Panc1 (cell line): ENCODE measurements around the gene FRMD5.

Source experiments
- CTCF ChIP-seq: fragments of 450-650 bp; IDR thresholded peaks from 2 replicates; pipeline ENCODE4 v1.5.1; 2017; ENCODE audit warnings: mild to moderate bottlenecking
- POLR2AphosphoS5 ChIP-seq: IDR thresholded peaks from 2 replicates; pipeline ENCODE4 v1.6.1; 2012; ENCODE audit warnings: mild to moderate bottlenecking, low read depth, low read length, moderate library complexity
- REST ChIP-seq, 2 experiments: IDR thresholded peaks; 2 replicates each; pipeline ENCODE4 v1.6.1; 2011 to 2012; ENCODE audit warnings: low read depth in 2 of 2, control low read depth in 1 of 2, low read length in 1 of 2, mild to moderate bottlenecking in 1 of 2, moderate library complexity in 1 of 2; ENCODE audit not compliant: insufficient read depth in 1 of 2
- SIN3A ChIP-seq: IDR thresholded peaks from 2 replicates; pipeline ENCODE4 v1.6.1; 2012; ENCODE audit warnings: low read depth, mild to moderate bottlenecking, low read length, moderate library complexity, borderline replicate concordance; ENCODE audit not compliant: insufficient read depth
- TCF7L2 ChIP-seq: IDR thresholded peaks from 2 replicates; pipeline ENCODE4 v1.6.1; 2011; ENCODE audit warnings: mild to moderate bottlenecking, low read depth, low read length, inconsistent platforms

GRCh38 chr15:44159492-44159891, 35.6 kb downstream of the FRMD5 start:
- no peak for TF ChIP-seq CTCF
- TF ChIP-seq REST (IDR thresholded peaks at IDR 0.05; ENCODE audit: insufficient read depth in 1 of 2, low read depth in 2 of 2, low read length in 1 of 2) = no peak
- no peak for TF ChIP-seq POLR2AphosphoS5
- no peak for TF ChIP-seq SIN3A
- no peak for TF ChIP-seq TCF7L2
